Ovary (tissue), 3 donors: ENCODE measurements around the gene MBTPS2.

Experiments used
- CTCF ChIP-seq, 3 donors: fragments of 450-650 bp in 2 of 3; fragments of 200-600 bp in 1 of 3; IDR thresholded peaks; one replicate each; pipeline versions ENCODE4 v1.5.1 to v1.8.0; 2016 to 2022; ENCODE audit warnings: antibody characterized with exemption in 3 of 3, mild to moderate bottlenecking in 1 of 3
- EP300 ChIP-seq: sonication (generic); formaldehyde crosslinking; IDR thresholded peaks from one replicate; pipeline ENCODE4 v1.6.1; 2017; ENCODE audit warnings: antibody characterized with exemption
- POLR2A ChIP-seq: fragments of 450-650 bp; IDR thresholded peaks from one replicate; pipeline ENCODE4 v1.6.1; 2017; ENCODE audit warnings: antibody characterized with exemption, mild to moderate bottlenecking, moderate library complexity
- donor health status: DM: no; HTN: no; CAD: no.

GRCh38 chrX:21837056-21837455 is 2.4 kb upstream of the MBTPS2 start:
- no peak for TF ChIP-seq CTCF (IDR thresholded peaks at IDR 0.05)
- TF ChIP-seq POLR2A: no peak
- no peak for TF ChIP-seq EP300
